ENCODE measurements around the gene LY6G6D. TPM values are rescaled to one million over a fixed set of nuclear protein-coding genes. Genes with fewer than 3 reads are reported as not detected.

The LY6G6D gene
- total and polyA plus RNA-seq, 2 donors (not counting 1 experiment from before 2014, with no cell fraction given) = not detected

GRCh38 chr6:31739639-31740396 lies 24.7 kb downstream of the LY6G6D start, which contains the start of gene MSH5:
MSH5 (plus strand) TSS chr6:31740005; CDS start chr6:31740467, 462 bp downstream.
- Histone ChIP-seq H2AFZ (ENCODE audit: insufficient read depth, low read depth, low read length, poor library complexity, severe bottlenecking) (peak within 1 kb of the TSS; percentile 90), H3K4me2 (replicated peaks; ENCODE audit: low read depth, low read length, poor library complexity, severe bottlenecking) (peak within 1 kb of the TSS; percentile 100), H3K4me3 (ENCODE audit: control extremely low read depth in 1 of 5, extremely low read depth in 1 of 5, insufficient read depth in 1 of 5, low read depth in 2 of 5, low read length in 4 of 5) (peak within 1 kb of the TSS; percentile 71 to 90 (median 81)), H3K79me2 (ENCODE audit: control insufficient read depth, insufficient read depth, low read length) (peaks cover 41% of the 10 kb centered on the region), H4K20me1 (ENCODE audit: control insufficient read depth, insufficient read depth, low read length, poor library complexity, severe bottlenecking) (no peaks in the 10 kb centered on the region), H3K4me1 (ENCODE audit: control insufficient read depth in 2 of 2, insufficient read depth in 2 of 2, low read length in 2 of 2) (peaks cover 39 to 42% of the 10 kb centered on the region in 2 donors), H3K36me3 (replicated peaks in 1 of 2; ENCODE audit: control extremely low read depth in 1 of 2, control insufficient read depth in 1 of 2, extremely low read depth in 1 of 2, insufficient read depth in 2 of 2, low read length in 1 of 2) (peaks cover 0 to 4% of the 10 kb centered on the region in 2 experiments), H3K27ac (ENCODE audit: low read length in 2 of 2) (peak within 1 kb of the TSS; percentile 81 to 96), H3K9ac (ENCODE audit: low read length) (peak within 1 kb of the TSS; percentile 76), H3K27me3 (replicated peaks in 1 of 4; ENCODE audit: control extremely low read depth in 1 of 4, control insufficient read depth in 3 of 4, insufficient read depth in 4 of 4, low read length in 3 of 4) (no peaks in the 10 kb centered on the region), H3K9me3 (ENCODE audit: control extremely low read depth in 1 of 3, control insufficient read depth in 2 of 3, insufficient read depth in 1 of 3, low read length in 2 of 3) (no peaks in the 10 kb centered on the region)
- no peak for TF ChIP-seq CTCF (IDR thresholded peaks at IDR 0.05)
- TF ChIP-seq EZH2 (IDR thresholded peaks at IDR 0.05; ENCODE audit: borderline replicate concordance, insufficient read depth, low read depth, low read length, poor library complexity, severe bottlenecking) = no peak
- POLR2A ChIA-PET = interaction anchor here (0.5 to 2.9 kb wide), 14 partner anchors 10 to 1021 kb away, joined by 3 to 20 read pairs (median 5); partner anchors contain the start of genes ABHD16A, BAG6, DDAH2 and HSPA1A
- Mint-ChIP-seq H3K9me3 (ENCODE audit: insufficient read depth) (no peaks in the 10 kb centered on the region), H3K4me3 (peak within 1 kb of the TSS; percentile 100), H3K27ac (peak within 1 kb of the TSS; percentile 91), H3K27me3 (no peaks in the 10 kb centered on the region), H3K4me1 (peaks cover 60% of the 10 kb centered on the region)
- intact Hi-C loops (cut with micrococcal nuclease) = loop anchor here (1.0 to 10.0 kb wide), 11 partner anchors 37 to 455 kb away; partner anchors contain the start of genes BAG6, CSNK2B, DDX39B and DXO
- peak; percentile 96 for DNase-seq
- peak; percentile 82 for ATAC-seq (ENCODE audit: low read depth)
- WGBS (ENCODE audit: insufficient coverage) = 0% methylated on average over 45 of the region's 58 CpGs
- CTCF ChIA-PET = interaction anchor here (1.0 to 7.8 kb wide), 16 partner anchors 11 to 189 kb away, joined by 3 to 90 read pairs (median 4); partner anchors contain the start of genes DDAH2, LSM2, LY6G5C and NEU1
